IPS DF 4.7 (cell line): ENCODE results near the gene RITA1.
A peak's percentile ranks its signal among the peaks of the same experiment; 100 is the strongest.

Source experiments
- DNase-seq: peaks from one replicate; pipeline ENCODE4 v3.0.0-alpha.2; 2013; ENCODE audit warnings: low spot score; ENCODE audit errors: extremely low read depth

RITA1 gene

GRCh38 chr12:113227686-113228391, 42.3 kb downstream of the RITA1 start:
- no peak for DNase-seq

GRCh38 chr12:113228394-113229028, 43.0 kb downstream of the RITA1 start:
- no peak for DNase-seq

GRCh38 chr12:113230315-113231234, 45.1 kb downstream of the RITA1 start:
- DNase-seq, result no peak

GRCh38 chr12:113231235-113232088, 45.9 kb downstream of the RITA1 start:
- DNase-seq, result no peak

- no peak for DNase-seq
Observed at GRCh38 chr12:113232089-113232839, 46.7 kb downstream of the RITA1 start.

- DNase-seq, result peak; percentile 81
Observed at GRCh38 chr12:113232840-113233585, 47.5 kb downstream of the RITA1 start.

GRCh38 chr12:113233967-113234366, 48.4 kb downstream of the RITA1 start:
- no peak for DNase-seq

- no peak for DNase-seq
Observed at GRCh38 chr12:113234483-113234882, 49.0 kb downstream of the RITA1 start.

- DNase-seq, result no peak
Observed at GRCh38 chr12:113235976-113236375, 50.5 kb downstream of the RITA1 start.

- no peak for DNase-seq
Observed at GRCh38 chr12:113236539-113237399, 51.2 kb downstream of the RITA1 start.

- no peak for DNase-seq
Observed at GRCh38 chr12:113237748-113238147, 52.2 kb downstream of the RITA1 start.

- no peak for DNase-seq
Observed at GRCh38 chr12:113238309-113238708, 52.8 kb downstream of the RITA1 start.

GRCh38 chr12:113239288-113239771, 53.8 kb downstream of the RITA1 start:
- no peak for DNase-seq

- no peak for DNase-seq
Observed at GRCh38 chr12:113239811-113240331, 54.4 kb downstream of the RITA1 start.

- DNase-seq, result no peak
Observed at GRCh38 chr12:113240395-113240794, 54.9 kb downstream of the RITA1 start.

GRCh38 chr12:113241191-113242025, 55.9 kb downstream of the RITA1 start:
- DNase-seq, result no peak
